Fibroblast of skin of abdomen (primary cell): Measurements from ENCODE around the gene THEMIS2.

Experiments
- DNase-seq: peaks from one replicate; pipeline ENCODE4 v3.0.0-alpha.2; 2013

Gene THEMIS2

DNA sequence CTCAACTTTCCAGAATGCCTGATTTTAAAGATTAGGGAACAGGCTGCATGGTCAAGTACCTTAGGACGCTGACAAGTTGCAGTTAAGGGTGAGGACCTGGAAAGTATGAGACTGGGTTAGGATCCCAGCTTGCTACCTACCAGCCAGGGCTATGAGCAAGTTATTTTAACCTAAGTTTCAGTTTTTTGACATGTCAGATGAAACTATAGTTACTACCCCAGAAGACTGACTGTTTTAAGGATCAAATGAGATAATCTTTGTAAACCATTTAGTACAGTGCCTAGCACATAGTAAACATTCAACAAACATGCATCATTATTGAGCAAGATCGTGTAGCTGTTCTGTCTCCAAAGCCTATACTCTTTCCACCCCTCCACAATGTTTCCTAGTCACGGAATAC is 14.4 kb downstream of the THEMIS2 start:
- no peak for DNase-seq

DNA sequence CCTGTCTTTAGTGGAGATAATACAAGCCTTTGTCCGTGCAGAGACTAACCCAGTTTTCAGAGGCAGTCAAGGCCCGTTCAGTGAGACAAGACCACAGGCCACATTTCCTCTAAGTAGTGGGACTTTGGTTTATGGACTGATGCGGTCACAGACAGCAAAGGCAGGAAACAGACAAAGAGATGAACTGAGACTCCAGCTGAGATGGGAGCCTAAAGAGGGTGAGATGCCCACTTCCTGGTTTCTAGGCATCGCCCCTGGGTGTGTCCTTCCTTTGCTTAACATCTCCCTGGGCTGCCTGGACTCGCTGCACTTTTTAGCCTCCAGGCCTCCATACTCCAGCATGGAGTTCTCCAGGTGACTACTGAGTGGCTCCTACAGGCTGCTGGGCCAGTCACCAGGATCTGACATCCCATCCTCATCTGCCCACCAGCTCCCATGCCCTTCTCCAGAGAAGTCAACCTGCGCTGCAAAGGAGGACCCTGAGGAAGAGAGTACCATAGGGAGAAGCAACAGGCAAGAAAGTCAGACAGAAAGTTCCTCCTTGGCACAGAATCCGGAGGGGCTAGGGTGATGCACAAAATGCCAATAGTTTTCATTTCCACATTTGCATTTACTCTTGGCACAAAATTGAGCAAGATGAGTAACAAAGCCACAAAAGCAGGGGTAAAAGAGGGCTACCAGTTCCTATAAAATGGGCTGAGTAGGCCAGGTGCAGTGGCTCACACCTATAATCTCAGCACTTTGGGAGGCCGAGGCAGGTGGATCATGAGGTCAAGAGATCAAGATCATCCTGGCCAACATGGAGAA is 15.1 kb downstream of the THEMIS2 start:
- DNase-seq = no peak

DNA sequence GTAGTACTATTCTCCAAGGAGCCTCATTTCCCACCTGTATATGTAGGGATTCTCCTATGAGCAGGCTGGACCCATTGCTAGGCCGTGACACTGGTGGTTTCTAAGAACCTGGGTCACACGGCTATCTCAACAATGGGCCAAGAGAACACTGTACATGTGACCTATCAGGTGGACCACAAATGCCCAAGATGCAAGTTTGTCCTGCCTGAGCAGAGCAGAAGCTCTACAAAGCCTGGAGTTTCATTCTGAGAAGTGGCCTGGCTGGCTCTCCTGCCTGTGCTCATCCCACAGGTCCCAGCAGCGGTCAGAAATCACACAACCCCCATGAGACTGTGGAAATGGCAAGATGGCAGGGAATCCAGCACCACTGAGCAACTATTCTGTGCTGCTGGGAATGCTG is 17.2 kb downstream of the THEMIS2 start:
- no peak for DNase-seq

DNA sequence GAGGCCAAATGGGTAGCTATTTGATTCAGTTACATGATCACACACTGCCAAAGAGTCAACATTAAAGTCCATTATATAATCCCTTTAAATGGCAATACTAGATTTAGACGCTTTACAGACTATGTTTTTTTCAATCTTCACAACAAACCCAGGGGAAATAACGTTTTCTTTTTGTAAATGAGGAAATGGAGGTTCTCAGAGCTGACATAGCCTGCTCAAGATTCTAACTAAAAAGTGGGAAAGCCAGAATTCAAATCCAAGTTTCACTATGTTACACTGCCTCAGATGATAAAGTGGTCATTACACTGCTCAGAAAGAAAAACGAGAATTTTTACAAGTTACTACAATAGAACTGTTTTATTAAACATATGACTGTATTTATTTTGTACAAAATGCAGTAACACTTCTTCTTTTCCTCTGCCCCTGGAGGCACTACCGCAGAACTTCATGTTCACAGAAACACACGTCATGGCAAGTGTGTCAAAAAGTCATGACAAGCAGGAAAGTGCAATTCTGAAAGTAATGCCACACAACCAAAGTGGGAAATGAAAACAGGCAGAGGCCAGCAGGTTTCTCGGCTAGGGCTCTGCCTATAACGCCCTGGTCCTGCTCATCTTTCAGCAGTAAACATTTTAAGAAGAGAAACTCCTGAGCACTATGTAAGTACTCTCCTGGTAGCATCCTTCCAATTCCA is 19.0 kb downstream of the THEMIS2 start:
- no peak for DNase-seq

DNA sequence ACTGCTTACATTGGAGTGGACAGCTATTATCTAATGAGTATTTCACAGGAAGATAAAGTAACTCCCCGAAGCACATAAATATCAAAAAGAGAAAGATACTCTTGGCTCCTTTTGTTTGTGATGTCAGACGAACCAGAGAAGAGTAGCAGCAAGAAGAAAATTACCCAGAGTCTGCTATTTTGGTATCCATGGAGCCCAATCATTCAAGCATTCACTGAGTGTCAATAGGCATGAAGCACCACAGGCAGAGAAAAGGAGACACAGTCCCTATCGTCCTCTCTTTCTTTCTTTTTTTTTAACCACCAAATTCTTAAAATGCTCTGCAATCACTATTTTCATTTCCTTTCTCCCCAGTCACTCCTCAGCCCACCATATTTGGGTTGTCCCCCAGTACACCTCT is 22.2 kb downstream of the THEMIS2 start:
- DNase-seq = no peak

DNA sequence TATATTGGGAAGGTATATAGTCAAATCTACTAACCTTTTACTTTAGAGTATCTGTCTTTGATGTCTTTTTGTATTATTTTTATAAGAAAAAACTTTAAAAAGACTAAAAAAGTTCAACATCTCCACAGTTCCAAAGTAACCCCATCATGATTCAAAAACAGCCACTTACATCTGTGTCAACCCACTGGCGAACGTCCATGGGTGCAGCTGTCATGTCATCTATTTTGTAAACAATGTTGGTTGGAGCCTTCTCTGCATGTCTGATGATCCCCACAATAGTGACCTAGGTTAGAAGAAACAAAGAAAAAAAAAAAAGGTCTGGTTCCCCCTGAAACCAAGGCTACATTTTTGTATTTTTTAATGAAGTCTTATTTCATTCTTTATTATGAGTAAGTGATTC is 34.4 kb downstream of the THEMIS2 start:
- no peak for DNase-seq

DNA sequence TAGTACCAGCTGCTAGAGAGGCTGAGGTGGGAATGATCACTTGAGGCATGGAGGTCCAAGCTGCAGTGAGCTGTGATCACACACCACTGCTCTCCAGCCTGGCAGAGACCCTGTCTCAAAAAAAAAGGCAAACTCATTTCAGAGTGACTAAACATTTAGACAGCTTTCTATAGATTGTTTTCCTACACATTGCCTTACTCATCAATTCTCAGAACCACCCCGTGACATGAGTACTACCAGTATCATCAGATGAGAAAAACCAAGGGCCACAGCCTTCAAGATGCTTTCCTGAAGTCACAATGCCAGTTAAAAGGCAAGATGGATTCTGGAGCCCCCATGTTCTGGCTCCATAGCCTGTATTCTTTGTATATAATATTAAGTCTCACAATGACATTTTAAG is 40.1 kb downstream of the THEMIS2 start:
- no peak for DNase-seq

DNA sequence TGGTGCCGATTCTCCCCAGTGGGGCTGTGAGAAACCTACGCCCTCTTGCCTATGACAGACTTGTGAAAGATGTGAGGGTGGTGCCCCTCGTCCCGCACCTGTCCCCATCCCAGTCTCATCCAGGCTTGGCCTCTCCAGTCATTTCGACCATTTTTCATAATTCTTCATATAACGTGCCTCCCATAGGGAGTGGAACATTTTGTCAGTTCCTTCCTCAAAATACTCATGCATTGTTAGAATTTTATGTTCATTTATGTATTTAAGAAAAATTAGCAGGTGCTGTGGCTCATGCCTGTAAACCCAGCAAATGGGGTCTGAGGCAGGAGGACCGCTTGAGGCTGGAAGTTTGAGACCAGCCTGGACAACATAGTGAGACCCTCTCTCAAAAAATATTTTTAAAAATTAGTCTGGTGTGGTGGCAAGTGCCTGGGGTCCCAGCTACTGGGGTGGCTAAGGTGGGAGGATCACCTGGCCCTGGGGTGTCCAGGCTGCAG is 42.8 kb downstream of the THEMIS2 start:
- no peak for DNase-seq

DNA sequence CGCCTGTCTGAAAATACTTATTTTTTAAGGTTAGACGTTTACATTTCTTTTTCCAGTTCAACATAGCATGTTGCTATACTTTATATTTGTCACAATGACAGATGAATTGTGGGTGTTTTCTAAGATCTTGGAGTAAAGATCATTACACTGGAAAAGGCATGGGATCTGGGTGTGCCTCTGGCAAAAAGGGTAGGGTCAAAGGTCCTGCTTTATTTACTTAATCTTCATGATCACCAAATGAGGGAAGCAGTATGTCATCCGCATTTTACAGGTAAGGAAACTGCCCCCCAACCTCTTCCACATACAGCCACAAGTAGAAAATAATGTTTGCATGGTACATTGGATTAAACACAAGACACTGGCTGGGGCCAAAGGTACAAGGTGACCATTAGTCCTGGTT is 49.9 kb downstream of the THEMIS2 start:
- no peak for DNase-seq

DNA sequence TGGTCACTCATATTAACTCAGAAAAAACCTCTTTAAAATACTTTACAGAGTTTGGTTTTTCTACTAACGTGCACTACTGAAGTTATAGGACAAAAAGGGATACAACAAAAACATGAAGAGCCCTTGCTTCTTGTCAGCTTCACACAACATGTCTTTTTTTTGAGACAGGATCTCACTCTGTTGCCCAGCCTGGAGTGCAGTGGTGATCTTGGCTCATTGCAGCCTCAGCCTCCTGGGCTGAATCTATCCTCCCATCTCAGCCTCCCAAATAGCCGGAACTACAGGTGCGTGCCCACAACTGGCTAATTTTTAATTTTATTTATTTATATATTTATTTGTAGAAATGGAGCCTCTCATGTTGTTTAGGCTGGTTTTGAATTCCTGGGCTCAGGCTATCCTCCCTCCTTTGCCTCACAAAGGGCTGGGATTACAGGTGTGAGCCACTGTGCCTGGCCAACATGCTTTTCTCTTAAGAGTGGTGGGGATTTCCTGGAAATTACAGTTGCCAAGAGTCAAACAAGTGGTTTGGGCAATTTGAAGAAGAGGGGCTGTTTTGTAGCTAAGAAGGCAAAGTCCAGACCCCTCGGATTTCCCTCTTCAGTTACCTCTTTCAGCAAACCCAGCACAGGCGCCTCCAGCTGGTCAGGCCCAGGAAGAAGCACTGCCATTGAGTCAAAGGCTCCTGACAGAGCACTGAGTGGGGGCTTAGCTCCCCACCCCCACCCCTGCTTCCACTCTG is 56.0 kb downstream of the THEMIS2 start:
- DNase-seq = no peak

DNA sequence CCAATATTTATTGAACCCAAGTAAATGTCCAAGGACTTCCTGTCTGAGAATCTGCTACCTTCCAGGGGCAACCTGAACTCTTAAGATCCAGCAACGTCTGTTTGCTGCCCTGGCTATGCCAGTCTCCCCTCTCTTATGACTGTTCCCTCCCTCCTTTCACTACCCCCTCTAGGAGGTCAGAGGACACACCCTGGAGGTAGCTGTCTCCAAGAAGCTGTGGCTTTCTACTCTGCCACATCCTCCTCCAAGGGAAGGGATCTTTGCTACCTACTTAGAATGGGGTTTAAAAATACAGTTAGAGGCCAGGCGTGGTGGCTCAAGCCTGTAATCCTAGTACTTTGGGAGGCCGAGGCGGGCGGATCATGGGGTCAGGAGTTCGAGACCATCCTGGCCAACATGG is 58.8 kb downstream of the THEMIS2 start:
- DNase-seq = no peak

DNA sequence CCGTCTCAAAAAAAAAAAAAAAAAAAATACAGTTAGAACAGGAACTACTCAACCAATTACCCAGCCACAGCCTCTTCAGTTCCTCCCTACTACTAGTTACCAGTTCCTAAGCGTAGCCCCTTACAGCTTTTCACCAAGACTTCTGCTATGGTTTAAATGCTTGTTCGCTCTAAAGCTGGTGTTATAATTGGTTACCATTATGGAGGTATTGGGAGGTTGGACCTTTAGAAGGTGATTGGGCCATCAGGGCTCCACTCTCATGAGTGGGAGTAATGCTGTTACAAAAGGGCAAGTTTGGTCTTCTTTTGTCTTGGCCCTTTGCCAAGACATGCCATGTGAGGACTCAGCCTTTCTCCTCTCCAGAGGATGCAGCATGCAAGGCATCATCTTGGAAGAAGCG is 59.4 kb downstream of the THEMIS2 start:
- DNase-seq = no peak

DNA sequence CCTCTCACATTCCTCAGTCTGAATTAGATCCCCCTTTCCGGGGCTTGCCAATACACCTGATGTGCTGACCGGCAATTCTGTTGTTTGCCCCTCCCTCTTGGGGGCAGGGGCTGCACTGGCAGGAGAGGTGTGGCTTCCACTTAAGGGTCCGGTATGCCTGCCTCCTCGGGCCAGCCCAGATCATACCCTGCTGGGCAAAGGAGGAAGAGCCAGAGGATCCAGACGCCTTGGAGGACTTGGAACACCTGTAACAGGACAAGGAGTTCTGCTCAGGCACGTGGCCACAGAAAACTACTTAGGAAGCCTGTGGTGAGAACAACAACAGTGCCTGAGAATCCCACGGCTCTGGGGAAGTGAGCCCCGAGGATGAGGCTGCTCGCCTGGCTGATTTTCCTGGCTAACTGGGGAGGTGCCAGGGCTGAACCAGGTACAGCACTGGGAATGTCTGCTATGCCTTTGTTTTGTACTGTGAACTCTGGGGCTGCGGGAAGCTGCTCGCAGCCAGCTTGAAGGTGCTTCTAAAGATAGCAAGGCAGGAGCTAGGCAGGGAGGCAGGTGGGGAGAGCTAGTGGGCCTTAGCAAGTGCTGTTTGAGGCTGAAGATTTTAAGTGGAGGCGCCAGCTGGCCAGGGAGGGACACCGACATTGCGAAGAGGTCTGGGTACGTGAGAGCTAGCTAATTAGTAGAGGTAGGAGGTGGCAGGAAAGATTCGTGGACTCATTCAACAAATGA is 62.6 kb downstream of the THEMIS2 start, which contains the start of gene SMPDL3B:
Gene SMPDL3B, plus strand, starts transcription at position 183 of the 732 bp plus-strand sequence. Its CDS starts 184 bp downstream, at position 367.
- no peak for DNase-seq

DNA sequence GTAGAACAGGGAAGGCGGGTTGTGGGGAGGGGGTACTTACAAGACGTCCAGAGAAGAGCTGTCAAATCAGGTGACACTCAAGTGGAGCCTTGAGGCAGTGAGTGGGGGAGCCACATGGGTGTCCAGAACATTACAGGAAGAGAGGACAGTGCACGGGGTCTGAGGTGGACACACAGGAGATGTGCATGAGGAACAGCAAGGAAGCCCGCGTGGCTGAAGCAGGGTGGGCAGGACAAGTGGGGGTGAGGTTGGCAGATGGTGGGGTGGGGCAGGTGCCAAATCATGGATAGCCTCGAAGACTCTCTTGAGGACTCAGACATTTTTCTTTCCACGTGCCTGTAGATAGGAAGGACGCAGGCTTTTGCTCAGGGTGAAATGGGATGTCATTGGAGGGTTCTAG is 63.4 kb downstream of the THEMIS2 start:
- DNase-seq = no peak
